Body of pancreas (tissue), 4 donors: ENCODE data around the gene SRPK3. TPM values are rescaled to one million over a fixed set of nuclear protein-coding genes. Genes with fewer than 3 reads are reported as not detected.

Experiments
- ATAC-seq: fragments of 150-250 bp; one replicate; pipeline ENCODE4 v1.9.1; 2016
- DNase-seq, 4 donors: peaks; one replicate each; pipeline ENCODE4 v3.0.0-alpha.2; 2019
- H3K27ac ChIP-seq, 4 donors: fragments of 200-600 bp; sonication (generic); 1 replicate in 3 of 4; 2 replicates in 1 of 4; pipeline versions ENCODE4 v1.5.1 to v1.6.1; 2016 to 2019; ENCODE audit warnings: mild to moderate bottlenecking in 1 of 4, mixed read lengths in 1 of 4, moderate library complexity in 1 of 4
- H3K27me3 ChIP-seq, 2 donors: fragments of 200-600 bp; sonication (generic); one replicate each; pipeline ENCODE4 v1.6.0; 2016; ENCODE audit warnings: mild to moderate bottlenecking in 1 of 2
- H3K36me3 ChIP-seq, 2 donors: fragments of 200-600 bp; sonication (generic); replicated peaks in 1 of 2; 2 replicates each; pipeline ENCODE4 v1.5.1; 2016; ENCODE audit warnings: low read depth in 2 of 2; ENCODE audit not compliant: insufficient read depth in 1 of 2
- H3K4me1 ChIP-seq: fragments of 200-600 bp; sonication (generic); one replicate; pipeline ENCODE4 v1.6.0; 2016
- H3K4me3 ChIP-seq, 2 donors: fragments of 200-600 bp; sonication (generic); 1 replicate in 1 of 2; 2 replicates in 1 of 2; pipeline ENCODE4 v1.5.1; 2016 to 2019
- H3K9me3 ChIP-seq, 3 donors: fragments of 200-600 bp; sonication (generic); 1 replicate in 2 of 3; 2 replicates in 1 of 3; pipeline ENCODE4 v1.5.1; 2016
- CTCF ChIP-seq, 7 experiments: fragments of 450-650 bp in 4 of 7; fragments of 200-600 bp in 3 of 7; sonication (generic) in 3 of 7; IDR thresholded peaks; one replicate each; pipeline ENCODE4 v1.5.1; 2016 to 2019; ENCODE audit warnings: antibody characterized with exemption in 7 of 7
- POLR2A ChIP-seq, 3 donors: fragments of 450-650 bp; IDR thresholded peaks; one replicate each; pipeline ENCODE4 v1.6.1; 2016; ENCODE audit warnings: antibody characterized with exemption in 3 of 3, mild to moderate bottlenecking in 2 of 3
- WGBS, 2 donors: methylation state at CpG; one replicate each; pipeline ENCODE4 v1.1.5; 2017; 5-methylcytosine and 5-hydroxymethylcytosine counted together
- intact Hi-C: fragments of 100-400 bp; cut with DNase I; formaldehyde crosslinking; loops from one replicate; pipeline ENCODE4 v1.15.1; 2023
- total RNA-seq, 2 donors: library from RNA; depleted of rRNA; stranded (reverse); fragments of >200 nt; gene quantifications; one replicate each; pipeline ENCODE4 v1.1.0, GENCODE V29; 2016

Gene SRPK3
- total RNA-seq, 2 donors from 2014 or later, result not detected

- H3K9me3 ChIP-seq, result no peaks in the 10 kb centered on the region
- no peak for ATAC-seq
- no peaks in the 10 kb centered on the region for H3K27me3 ChIP-seq
- H3K36me3 ChIP-seq, result no peaks in the 10 kb centered on the region
- no peak overlapping the region for H3K4me3 ChIP-seq
- WGBS, 2 donors, result 30 to 40% methylated on average over 2 to 10 of the region's 17 CpGs
- H3K27ac ChIP-seq, result no peak overlapping the region
- no peak for DNase-seq
- intact Hi-C loops, result no loop called here
- H3K4me1 ChIP-seq, result peaks cover 12% of the 10 kb centered on the region
- no peak for TF ChIP-seq POLR2A (IDR thresholded peaks at IDR 0.05)
- TF ChIP-seq CTCF (IDR thresholded peaks at IDR 0.05), result no peak
Measured at GRCh38 chrX:153828308-153828707, 47.5 kb downstream of the SRPK3 start.

- intact Hi-C loops, result no loop called here
- no peak overlapping the region for H3K4me3 ChIP-seq
- no peak overlapping the region for H3K27ac ChIP-seq
- H3K9me3 ChIP-seq, result no peaks in the 10 kb centered on the region
- DNase-seq (no peak), ATAC-seq (peak; percentile 40)
- TF ChIP-seq POLR2A (IDR thresholded peaks at IDR 0.05) (no peak), CTCF (IDR thresholded peaks at IDR 0.05) (no peak)
- no peaks in the 10 kb centered on the region for H3K27me3 ChIP-seq
- 9 to 60% methylated on average over 1 to 46 of the region's 50 CpGs for WGBS, 2 donors
- peaks cover 12% of the 10 kb centered on the region for H3K4me1 ChIP-seq
- no peaks in the 10 kb centered on the region for H3K36me3 ChIP-seq
Measured at GRCh38 chrX:153828723-153829548, 48.1 kb downstream of the SRPK3 start.

GRCh38 chrX:153829549-153829798 is 48.6 kb downstream of the SRPK3 start:
- Histone ChIP-seq H3K36me3 (no peaks in the 10 kb centered on the region), H3K27me3 (no peaks in the 10 kb centered on the region), H3K4me1 (peaks cover 12% of the 10 kb centered on the region), H3K9me3 (no peaks in the 10 kb centered on the region), H3K4me3 (no peak overlapping the region), H3K27ac (no peak overlapping the region)
- intact Hi-C loops, result no loop called here
- TF ChIP-seq POLR2A (IDR thresholded peaks at IDR 0.05), result no peak
- no peak for TF ChIP-seq CTCF (IDR thresholded peaks at IDR 0.05)
- ATAC-seq (no peak), DNase-seq (no peak)
- WGBS, 2 donors, result 0% methylated on average over 17 of the region's 27 CpGs; no CpG with 5 or more reads in 1 of the 2 donors

DNA sequence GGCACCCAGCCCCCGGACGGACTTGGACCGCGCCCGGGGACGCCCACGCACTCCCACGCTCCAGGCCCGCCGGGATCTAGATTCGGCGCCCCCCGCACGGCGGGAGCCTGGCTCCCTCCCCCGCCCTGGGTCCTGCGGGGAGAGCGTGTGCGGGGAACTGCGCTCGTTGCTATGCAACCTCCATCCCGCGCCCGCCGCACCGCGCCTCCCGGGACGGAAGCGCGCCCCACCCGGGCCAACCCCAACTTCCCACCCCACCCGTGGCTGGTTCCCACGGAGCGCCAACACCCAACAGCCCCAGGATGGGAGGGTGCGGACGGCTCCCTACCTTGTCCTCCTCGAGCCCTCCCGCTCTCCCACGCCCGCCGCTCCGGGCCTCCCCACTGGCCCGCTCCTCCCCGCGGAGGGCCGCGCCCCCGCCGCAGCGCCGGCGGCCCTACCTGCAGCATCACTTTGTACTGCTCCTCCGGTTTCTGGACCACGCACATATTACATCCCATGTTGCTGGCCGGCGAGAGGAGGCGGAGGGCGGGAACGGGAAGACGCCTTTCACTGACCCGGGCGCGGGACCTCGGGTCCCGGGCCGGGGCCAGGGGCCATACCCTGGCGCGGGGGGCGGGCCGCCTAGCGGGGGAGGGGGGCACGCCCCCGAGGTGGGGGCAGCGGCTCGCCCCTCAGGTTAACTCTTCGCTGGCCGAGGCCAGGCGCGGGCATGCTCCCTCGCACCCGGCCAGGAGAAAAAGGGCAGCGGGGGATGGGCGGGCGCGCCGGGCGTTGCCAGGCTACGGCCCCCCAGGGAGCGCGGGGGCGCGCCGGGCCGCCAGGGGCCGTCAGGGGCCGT is 49.2 kb downstream of the SRPK3 start, which contains the start of gene PDZD4:
Gene PDZD4, minus strand, starts transcription at position 746 of the 841 bp plus-strand sequence. Its CDS starts 246 bp downstream, at position 500.
- Histone ChIP-seq H3K4me3 (no peak within 1 kb of the TSS), H3K36me3 (no peaks in the 10 kb centered on the region), H3K27me3 (no peaks in the 10 kb centered on the region), H3K4me1 (peaks cover 12% of the 10 kb centered on the region), H3K27ac (no peak within 1 kb of the TSS), H3K9me3 (no peaks in the 10 kb centered on the region)
- ATAC-seq (no peak), DNase-seq (no peak)
- intact Hi-C loops, result no loop called here
- WGBS, 2 donors, result 0% methylated on average over 4 to 8 of the region's 97 CpGs
- no peak for TF ChIP-seq CTCF (IDR thresholded peaks at IDR 0.05)
- no peak for TF ChIP-seq POLR2A (IDR thresholded peaks at IDR 0.05)
